Nephron progenitor cell (in vitro differentiated cells): ENCODE data around the gene CCDC154.
A peak's percentile ranks its signal among the peaks of the same experiment; 100 is the strongest.

Experiments
- DNase-seq: peaks from one replicate; pipeline ENCODE4 v3.0.0; 2021
- H3K27ac Mint-ChIP-seq: 2 replicates; pipeline ENCODE4 v1.8.0; 2021; ENCODE audit warnings: mild to moderate bottlenecking, moderate library complexity, mixed read lengths
- H3K27me3 Mint-ChIP-seq: 2 replicates; pipeline ENCODE4 v1.8.0; 2021; ENCODE audit warnings: mild to moderate bottlenecking, low read depth, mixed read lengths; ENCODE audit not compliant: poor library complexity
- H3K36me3 Mint-ChIP-seq: 2 replicates; pipeline ENCODE4 v1.8.0; 2021; ENCODE audit warnings: low read depth, mixed read lengths
- H3K4me1 Mint-ChIP-seq: 2 replicates; pipeline ENCODE4 v1.8.0; 2021; ENCODE audit warnings: mixed read lengths
- H3K4me3 Mint-ChIP-seq: 2 replicates; pipeline ENCODE4 v1.8.0; 2021; ENCODE audit warnings: mild to moderate bottlenecking, moderate library complexity, mixed read lengths
- H3K9me3 Mint-ChIP-seq: 2 replicates; pipeline ENCODE4 v1.8.0; 2021; ENCODE audit warnings: mild to moderate bottlenecking, moderate library complexity, mixed read lengths
- TF ChIP-seq, protein P1 (sequence below): fragments of 200-600 bp; sonication (generic); IDR thresholded peaks from 2 replicates; pipeline ENCODE4 v1.5.0; 2021; ENCODE audit warnings: antibody characterized with exemption

Gene CCDC154

DNA sequence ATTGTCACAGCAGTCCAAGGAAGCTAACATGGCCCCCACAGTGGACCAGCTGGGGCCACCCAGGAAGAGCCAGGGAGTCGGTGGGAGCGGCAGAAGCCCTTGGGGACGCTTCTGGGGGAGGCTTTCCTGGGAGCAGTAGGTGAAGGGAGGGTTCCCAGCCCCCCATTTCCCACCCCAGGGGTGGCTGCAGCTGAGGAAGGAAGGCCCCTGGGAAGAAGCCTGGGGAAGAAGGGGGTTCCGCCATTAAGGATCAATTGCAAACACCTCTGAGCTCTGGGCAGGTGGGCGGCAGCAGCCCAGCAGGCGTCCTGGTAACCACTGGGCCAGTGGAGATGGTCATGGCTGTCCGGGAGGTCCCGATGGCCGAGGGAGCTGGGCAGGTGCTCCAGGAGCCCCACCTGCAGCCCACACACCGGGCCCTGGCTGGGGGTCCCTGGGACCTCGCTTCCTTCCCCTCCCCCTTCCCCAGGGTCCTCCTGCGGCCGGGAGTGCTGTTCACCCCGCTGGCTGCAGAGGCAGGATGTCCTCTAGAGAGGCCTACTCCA is 14.1 kb downstream of the CCDC154 start:
- Mint-ChIP-seq H3K27ac (no peak overlapping the region), H3K4me1 (peaks cover 21% of the 10 kb centered on the region), H3K27me3 (no peaks in the 10 kb centered on the region), H3K9me3 (no peaks in the 10 kb centered on the region), H3K36me3 (no peaks in the 10 kb centered on the region), H3K4me3 (no peak overlapping the region)
- TF ChIP-seq, protein P1, sequence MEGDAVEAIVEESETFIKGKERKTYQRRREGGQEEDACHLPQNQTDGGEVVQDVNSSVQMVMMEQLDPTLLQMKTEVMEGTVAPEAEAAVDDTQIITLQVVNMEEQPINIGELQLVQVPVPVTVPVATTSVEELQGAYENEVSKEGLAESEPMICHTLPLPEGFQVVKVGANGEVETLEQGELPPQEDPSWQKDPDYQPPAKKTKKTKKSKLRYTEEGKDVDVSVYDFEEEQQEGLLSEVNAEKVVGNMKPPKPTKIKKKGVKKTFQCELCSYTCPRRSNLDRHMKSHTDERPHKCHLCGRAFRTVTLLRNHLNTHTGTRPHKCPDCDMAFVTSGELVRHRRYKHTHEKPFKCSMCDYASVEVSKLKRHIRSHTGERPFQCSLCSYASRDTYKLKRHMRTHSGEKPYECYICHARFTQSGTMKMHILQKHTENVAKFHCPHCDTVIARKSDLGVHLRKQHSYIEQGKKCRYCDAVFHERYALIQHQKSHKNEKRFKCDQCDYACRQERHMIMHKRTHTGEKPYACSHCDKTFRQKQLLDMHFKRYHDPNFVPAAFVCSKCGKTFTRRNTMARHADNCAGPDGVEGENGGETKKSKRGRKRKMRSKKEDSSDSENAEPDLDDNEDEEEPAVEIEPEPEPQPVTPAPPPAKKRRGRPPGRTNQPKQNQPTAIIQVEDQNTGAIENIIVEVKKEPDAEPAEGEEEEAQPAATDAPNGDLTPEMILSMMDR, result no peak
- DNase-seq, result no peak

DNA sequence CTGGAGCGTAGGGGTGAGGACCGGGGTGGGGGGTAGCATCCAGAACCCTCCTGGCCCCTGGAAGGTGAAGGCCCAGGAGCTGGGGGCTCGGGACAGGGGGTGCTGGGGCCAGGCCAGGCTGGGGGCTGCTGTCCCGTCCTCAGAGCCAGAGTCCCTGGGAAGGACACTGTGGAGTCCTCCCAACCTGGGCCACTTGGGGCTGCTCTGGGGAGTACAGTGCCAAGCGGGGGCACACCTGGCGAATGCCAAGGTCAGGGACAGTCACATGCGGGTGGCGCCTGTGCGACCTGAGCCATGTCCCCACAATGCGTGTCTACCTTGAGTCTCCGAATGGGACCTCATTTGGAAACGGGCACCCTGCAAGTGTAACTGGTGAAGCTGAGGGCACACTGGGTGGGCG is 14.7 kb downstream of the CCDC154 start:
- Mint-ChIP-seq H3K36me3 (no peaks in the 10 kb centered on the region), H3K4me3 (no peak overlapping the region), H3K27ac (peak overlapping the region; percentile 16), H3K27me3 (no peaks in the 10 kb centered on the region), H3K4me1 (peaks cover 21% of the 10 kb centered on the region), H3K9me3 (no peaks in the 10 kb centered on the region)
- DNase-seq, result no peak
- TF ChIP-seq, protein P1, result no peak

DNA sequence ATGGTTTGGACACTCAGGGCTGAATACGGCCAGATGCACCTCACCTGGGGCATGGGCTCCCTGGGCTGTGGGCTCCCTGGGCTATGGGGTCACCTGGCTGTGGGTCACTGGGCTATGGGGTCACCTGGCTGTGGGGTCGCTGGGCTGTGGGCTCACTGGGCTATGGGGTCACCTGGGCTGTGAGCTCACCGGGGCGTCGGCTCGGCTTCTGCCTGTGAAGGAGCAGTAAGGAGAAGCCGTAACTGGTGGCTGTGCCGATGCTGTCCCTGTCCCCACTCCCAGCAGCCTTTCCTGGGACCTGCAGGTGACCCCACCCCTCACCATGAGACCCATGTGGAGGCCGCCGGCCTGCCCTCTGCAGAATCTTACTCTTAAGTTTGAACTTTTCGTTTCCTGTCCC is 15.3 kb downstream of the CCDC154 start:
- Mint-ChIP-seq H3K4me1 (peaks cover 21% of the 10 kb centered on the region), H3K4me3 (no peak overlapping the region), H3K27ac (no peak overlapping the region), H3K36me3 (no peaks in the 10 kb centered on the region), H3K9me3 (no peaks in the 10 kb centered on the region), H3K27me3 (no peaks in the 10 kb centered on the region)
- no peak for DNase-seq
- TF ChIP-seq, protein P1, result no peak

DNA sequence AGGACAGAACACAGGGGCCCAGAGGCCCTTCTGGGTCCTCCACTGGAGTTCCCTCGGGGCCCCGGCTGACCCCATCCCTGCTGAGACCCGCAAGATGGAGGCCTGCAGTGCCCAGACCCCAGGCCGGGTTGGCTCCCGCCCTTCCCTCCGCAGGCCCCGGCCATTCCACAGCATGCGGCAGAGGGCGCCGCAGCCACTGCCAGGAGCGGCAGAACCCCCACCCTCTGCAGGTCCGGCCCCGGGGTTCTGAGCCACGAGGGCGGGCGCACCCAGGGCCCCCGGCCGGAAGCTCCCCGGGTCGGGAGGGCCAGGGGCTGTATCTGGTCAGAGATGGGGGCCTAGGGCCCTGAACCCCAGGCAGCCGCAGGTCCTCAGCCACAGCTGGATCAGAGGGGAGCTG is 15.8 kb downstream of the CCDC154 start:
- DNase-seq, result peak; percentile 51
- no peak overlapping the region for H3K4me3 Mint-ChIP-seq
- H3K27me3 Mint-ChIP-seq, result no peaks in the 10 kb centered on the region
- no peak overlapping the region for H3K27ac Mint-ChIP-seq
- no peaks in the 10 kb centered on the region for H3K36me3 Mint-ChIP-seq
- H3K9me3 Mint-ChIP-seq, result peaks cover under 1% of the 10 kb centered on the region
- H3K4me1 Mint-ChIP-seq, result peaks cover 25% of the 10 kb centered on the region
- TF ChIP-seq, protein P1, result no peak

DNA sequence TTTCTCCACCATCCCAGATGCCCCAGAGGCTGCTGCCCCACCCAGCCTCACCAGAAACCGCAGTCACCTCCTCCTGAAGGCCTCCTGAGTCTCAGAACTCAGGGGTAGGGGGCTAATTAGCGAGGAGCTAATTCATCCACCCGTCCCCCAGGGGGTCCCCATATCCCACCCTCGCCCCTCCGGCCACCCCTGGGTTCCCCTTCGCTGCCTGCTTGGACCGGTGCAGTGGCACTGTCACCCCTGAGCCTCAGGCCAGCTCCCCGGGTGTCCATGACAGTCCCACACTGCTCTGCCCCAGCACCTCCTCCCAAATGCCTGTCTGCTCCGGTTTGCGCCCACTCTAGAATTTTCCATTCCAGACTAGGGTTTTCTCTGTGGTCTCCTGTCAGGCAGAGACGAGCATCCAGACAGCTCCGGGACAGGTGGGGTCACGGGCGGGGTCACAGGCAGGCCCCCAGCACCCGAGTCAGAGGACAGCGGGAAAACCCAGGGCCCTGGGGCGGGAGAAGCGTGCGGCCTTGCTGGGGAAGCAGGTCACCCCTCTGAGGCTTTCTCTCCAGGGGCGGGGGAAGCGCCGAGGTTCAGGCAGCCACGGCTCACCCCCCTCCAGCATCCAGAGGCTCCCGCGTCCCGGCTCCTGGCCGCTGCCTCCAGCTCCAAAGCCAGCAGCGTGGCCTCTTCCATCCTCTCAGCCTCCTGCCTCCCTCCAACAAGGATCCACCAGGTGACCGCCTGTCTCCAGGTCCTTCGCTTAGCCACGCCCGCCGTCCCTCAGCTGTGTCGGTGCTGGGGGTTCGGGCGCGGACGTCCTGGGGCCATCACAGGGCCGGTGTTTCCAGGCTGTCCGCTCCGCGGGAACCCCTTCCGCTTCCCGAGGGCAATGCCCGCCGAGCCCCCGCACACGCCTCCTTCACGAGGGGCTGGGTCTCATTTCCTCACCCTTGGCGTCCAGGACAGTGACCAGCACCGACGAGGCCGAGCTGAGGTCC is 16.6 kb downstream of the CCDC154 start:
- TF ChIP-seq, protein P1, result no peak
- Mint-ChIP-seq H3K27ac (no peak overlapping the region), H3K27me3 (no peaks in the 10 kb centered on the region), H3K4me1 (peaks cover 26% of the 10 kb centered on the region), H3K4me3 (no peak overlapping the region), H3K36me3 (no peaks in the 10 kb centered on the region), H3K9me3 (peaks cover 8% of the 10 kb centered on the region)
- no peak for DNase-seq
